ENCODE data around the gene JAK3.

DNA sequence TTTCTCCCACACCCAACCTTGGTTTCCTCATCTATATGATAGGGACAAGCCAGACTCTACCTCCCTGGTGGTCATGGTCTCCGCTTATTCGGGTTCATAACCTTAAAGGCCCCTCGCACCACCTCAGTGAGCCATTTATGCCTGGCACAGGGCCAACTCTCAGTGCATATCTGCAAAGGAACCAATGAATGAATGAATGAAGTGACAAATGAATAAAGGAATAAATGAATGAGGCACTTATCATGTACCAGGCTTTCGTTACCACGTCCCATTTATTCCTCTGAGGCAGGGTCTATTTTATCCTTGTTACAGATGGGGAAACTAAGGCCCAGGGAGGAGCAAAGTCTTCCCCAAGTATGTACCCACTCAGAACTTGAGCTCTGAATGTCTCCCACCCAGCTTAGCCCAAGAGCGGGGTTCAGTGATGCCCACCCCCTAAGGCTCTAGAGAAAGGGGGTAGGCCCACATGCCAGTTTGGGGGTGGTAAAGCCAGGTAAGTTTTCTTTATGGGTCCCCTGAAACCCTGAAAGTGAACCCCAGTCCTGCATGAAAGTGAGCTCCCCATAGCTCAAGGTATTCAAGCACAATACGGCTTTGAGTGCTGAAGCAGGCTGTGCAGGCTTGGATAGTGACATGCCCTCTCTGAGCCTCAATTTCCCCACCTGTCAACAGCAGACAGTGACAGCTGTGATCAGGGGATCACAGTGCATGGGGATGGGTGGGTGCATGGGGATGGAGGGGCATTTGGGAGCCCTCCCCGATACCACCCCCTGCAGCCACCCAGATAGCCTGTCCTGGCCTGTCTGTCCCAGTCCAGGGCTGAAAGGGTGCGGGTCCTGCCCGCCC is 23.5 kb upstream of the JAK3 start:
- no peak for TF ChIP-seq OSR1 (CRISPR knock-in tag; IDR thresholded peaks at IDR 0.05)
- no peak for TF ChIP-seq SNAI2 (CRISPR knock-in tag; IDR thresholded peaks at IDR 0.05)
- TF ChIP-seq, protein P1, sequence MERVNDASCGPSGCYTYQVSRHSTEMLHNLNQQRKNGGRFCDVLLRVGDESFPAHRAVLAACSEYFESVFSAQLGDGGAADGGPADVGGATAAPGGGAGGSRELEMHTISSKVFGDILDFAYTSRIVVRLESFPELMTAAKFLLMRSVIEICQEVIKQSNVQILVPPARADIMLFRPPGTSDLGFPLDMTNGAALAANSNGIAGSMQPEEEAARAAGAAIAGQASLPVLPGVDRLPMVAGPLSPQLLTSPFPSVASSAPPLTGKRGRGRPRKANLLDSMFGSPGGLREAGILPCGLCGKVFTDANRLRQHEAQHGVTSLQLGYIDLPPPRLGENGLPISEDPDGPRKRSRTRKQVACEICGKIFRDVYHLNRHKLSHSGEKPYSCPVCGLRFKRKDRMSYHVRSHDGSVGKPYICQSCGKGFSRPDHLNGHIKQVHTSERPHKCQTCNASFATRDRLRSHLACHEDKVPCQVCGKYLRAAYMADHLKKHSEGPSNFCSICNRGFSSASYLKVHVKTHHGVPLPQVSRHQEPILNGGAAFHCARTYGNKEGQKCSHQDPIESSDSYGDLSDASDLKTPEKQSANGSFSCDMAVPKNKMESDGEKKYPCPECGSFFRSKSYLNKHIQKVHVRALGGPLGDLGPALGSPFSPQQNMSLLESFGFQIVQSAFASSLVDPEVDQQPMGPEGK (CRISPR knock-in tag; IDR thresholded peaks at IDR 0.05; ENCODE audit: borderline replicate concordance): no peak
- no peak for TF ChIP-seq PPARA (CRISPR knock-in tag; IDR thresholded peaks at IDR 0.05; ENCODE audit: borderline replicate concordance)
- TF ChIP-seq, protein P2, sequence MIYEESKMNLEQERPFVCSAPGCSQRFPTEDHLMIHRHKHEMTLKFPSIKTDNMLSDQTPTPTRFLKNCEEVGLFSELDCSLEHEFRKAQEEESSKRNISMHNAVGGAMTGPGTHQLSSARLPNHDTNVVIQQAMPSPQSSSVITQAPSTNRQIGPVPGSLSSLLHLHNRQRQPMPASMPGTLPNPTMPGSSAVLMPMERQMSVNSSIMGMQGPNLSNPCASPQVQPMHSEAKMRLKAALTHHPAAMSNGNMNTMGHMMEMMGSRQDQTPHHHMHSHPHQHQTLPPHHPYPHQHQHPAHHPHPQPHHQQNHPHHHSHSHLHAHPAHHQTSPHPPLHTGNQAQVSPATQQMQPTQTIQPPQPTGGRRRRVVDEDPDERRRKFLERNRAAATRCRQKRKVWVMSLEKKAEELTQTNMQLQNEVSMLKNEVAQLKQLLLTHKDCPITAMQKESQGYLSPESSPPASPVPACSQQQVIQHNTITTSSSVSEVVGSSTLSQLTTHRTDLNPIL (CRISPR knock-in tag; IDR thresholded peaks at IDR 0.05; ENCODE audit: low read depth): no peak
- TF ChIP-seq POU6F1 (CRISPR knock-in tag; IDR thresholded peaks at IDR 0.05; ENCODE audit: borderline replicate concordance, low read depth): no peak
- no peak for TF ChIP-seq ZFP30 (CRISPR knock-in tag; IDR thresholded peaks at IDR 0.05)
- TF ChIP-seq RARB (CRISPR knock-in tag; IDR thresholded peaks at IDR 0.05): no peak
- TF ChIP-seq ESRRG (CRISPR knock-in tag; IDR thresholded peaks at IDR 0.05): no peak

Measured in SK-N-SH treated with all-trans-retinoic acid at 6 μM for 48 hours (cell line).